Spleen (tissue), 7 donors: ENCODE measurements around the gene SHOX.

Source experiments
- CTCF ChIP-seq, 11 experiments: fragments of 200-600 bp in 7 of 11; fragments of 450-650 bp in 4 of 11; sonication (generic) in 4 of 11; IDR thresholded peaks in 8 of 11; conservative IDR thresholded peaks in 3 of 11; 1 replicate in 7 of 11; 2 replicates in 4 of 11; pipeline versions ENCODE4 v1.4.0 to v1.8.0; 2016 to 2021; ENCODE audit warnings: antibody characterized with exemption in 11 of 11, inconsistent platforms in 4 of 11, mild to moderate bottlenecking in 1 of 11
- POLR2A ChIP-seq, 3 donors: fragments of 450-650 bp; IDR thresholded peaks; one replicate each; pipeline ENCODE4 v1.5.1; 2017; ENCODE audit warnings: antibody characterized with exemption in 3 of 3, mild to moderate bottlenecking in 1 of 3
- POLR2AphosphoS5 ChIP-seq, 3 donors: sonication (generic); formaldehyde crosslinking; IDR thresholded peaks; one replicate each; pipeline ENCODE4 v1.5.1; 2017; ENCODE audit warnings: antibody characterized with exemption in 3 of 3
- donor health status: DM: no; HTN: no; CAD: no; lungs with moderate emphysema.
- donor health status: DM: no; HTN: no; CAD: no.
- donor health status: DM: no; HTN: no; CAD: no.

- TF ChIP-seq POLR2A (IDR thresholded peaks at IDR 0.05) (no peak), CTCF (IDR thresholded peaks at IDR 0.05 in 8 of 11, conservative IDR thresholded peaks at IDR 0.05 in 3 of 11) (no peak), POLR2AphosphoS5 (IDR thresholded peaks at IDR 0.05) (no peak)
Measured at GRCh38 chrX:581720-582298, 48.8 kb upstream of the SHOX start.
